ENCODE measurements around the gene KCNG2. TPM values are rescaled to one million over a fixed set of nuclear protein-coding genes. Genes with fewer than 3 reads are reported as not detected.

Gene KCNG2
- total RNA-seq, 1 donor: not detected

DNA sequence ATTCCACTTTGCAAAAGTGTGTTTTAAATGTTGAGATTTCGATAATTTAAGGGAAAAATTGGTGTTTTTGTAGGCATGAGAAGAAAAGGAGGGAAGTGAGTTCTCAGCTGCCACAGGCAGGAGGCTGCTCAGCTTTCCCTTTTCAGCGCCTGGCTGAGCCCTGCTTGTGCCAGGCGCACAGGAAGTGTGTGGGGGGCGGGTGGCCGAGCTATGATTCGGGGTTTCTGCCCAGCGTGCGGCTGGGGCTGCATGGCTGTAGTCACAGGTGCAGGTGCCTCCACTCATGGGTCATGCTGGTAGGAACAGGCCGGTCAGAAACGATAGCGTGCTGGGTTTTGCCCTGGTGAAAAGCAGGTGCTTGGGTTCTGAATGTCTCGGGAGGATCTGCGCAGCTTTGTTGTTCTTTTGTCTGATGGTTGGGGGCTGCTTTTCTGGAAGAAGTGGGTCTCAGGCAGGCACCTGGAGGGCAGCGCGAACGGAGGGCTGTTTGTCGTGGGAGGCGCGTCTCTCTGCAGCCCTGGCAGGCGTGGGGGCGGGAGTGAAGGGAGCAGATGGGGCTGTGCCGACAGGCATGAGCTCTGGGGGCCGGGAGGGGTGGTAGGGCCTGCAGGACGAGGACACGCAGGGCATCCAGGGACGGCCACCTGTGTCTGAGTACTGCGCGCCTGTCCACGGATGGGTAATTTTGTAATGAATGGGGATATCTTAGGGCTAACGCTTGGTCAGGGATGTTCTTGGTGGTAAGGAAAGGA lies 2.1 kb downstream of the KCNG2 start:
- no peak for TF ChIP-seq CTCF (IDR thresholded peaks at IDR 0.05; ENCODE audit: extremely low read depth, low read depth, low read length)
- H3K27ac ChIP-seq (ENCODE audit: low read depth, low read length): no peak overlapping the region
- H3K79me2 ChIP-seq (ENCODE audit: insufficient read depth, low read length): no peaks in the 10 kb centered on the region
- no peaks in the 10 kb centered on the region for H4K20me1 ChIP-seq (ENCODE audit: insufficient read depth, low read length)
- H3K36me3 ChIP-seq (ENCODE audit: insufficient read depth, low read length): no peaks in the 10 kb centered on the region
- H3K27me3 ChIP-seq (ENCODE audit: insufficient read depth, low read length): peaks cover 42% of the 10 kb centered on the region
- H2AFZ ChIP-seq (ENCODE audit: low read length): no peak overlapping the region
- peak; percentile 53 for DNase-seq (ENCODE audit: insufficient read length, low spot score, missing footprints)
- H3K9me3 ChIP-seq (ENCODE audit: low read depth, low read length): no peaks in the 10 kb centered on the region
- H3K4me3 ChIP-seq (ENCODE audit: insufficient read depth, low read length): no peak overlapping the region
- no peak overlapping the region for H3K4me2 ChIP-seq (ENCODE audit: insufficient read depth, low read length)
- H3K4me1 ChIP-seq (ENCODE audit: insufficient read depth, low read length): peaks cover 3% of the 10 kb centered on the region

GRCh38 chr18:79800371-79801180 lies 2.8 kb downstream of the KCNG2 start:
- H3K27ac ChIP-seq (ENCODE audit: low read depth, low read length): no peak overlapping the region
- no peaks in the 10 kb centered on the region for H3K9me3 ChIP-seq (ENCODE audit: low read depth, low read length)
- peaks cover 42% of the 10 kb centered on the region for H3K27me3 ChIP-seq (ENCODE audit: insufficient read depth, low read length)
- no peak for TF ChIP-seq CTCF (IDR thresholded peaks at IDR 0.05; ENCODE audit: extremely low read depth, low read depth, low read length)
- no peak overlapping the region for H3K4me2 ChIP-seq (ENCODE audit: insufficient read depth, low read length)
- H3K79me2 ChIP-seq (ENCODE audit: insufficient read depth, low read length): no peaks in the 10 kb centered on the region
- no peak overlapping the region for H3K4me3 ChIP-seq (ENCODE audit: insufficient read depth, low read length)
- H4K20me1 ChIP-seq (ENCODE audit: insufficient read depth, low read length): no peaks in the 10 kb centered on the region
- H3K4me1 ChIP-seq (ENCODE audit: insufficient read depth, low read length): peaks cover 3% of the 10 kb centered on the region
- DNase-seq (ENCODE audit: insufficient read length, low spot score, missing footprints): peak; percentile 63
- H3K36me3 ChIP-seq (ENCODE audit: insufficient read depth, low read length): no peaks in the 10 kb centered on the region
- no peak overlapping the region for H2AFZ ChIP-seq (ENCODE audit: low read length)

DNA sequence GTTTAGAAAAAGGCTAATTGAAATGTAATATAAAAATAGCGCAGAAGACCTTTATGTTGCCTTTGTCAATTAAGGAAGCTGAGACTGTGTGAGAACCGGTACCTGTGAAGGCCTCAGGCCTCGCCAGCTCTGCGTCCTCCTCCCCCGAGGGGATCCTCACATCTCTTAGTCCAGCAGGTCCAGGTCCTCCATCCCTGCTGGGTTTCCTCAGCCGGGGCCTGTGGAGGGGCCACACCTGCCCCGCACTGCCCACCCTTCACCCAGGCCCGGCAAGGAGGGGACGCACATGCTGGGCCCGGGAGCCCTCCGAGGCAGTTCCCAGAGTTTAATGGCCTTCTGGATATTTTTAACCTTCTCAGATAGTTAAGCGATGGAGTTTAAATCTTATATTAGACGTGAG lies 3.5 kb downstream of the KCNG2 start:
- Histone ChIP-seq H3K4me1 (ENCODE audit: insufficient read depth, low read length) (no peaks in the 10 kb centered on the region), H3K36me3 (ENCODE audit: insufficient read depth, low read length) (no peaks in the 10 kb centered on the region), H3K27ac (ENCODE audit: low read depth, low read length) (no peak overlapping the region), H3K79me2 (ENCODE audit: insufficient read depth, low read length) (no peaks in the 10 kb centered on the region), H3K4me3 (ENCODE audit: insufficient read depth, low read length) (no peak overlapping the region), H2AFZ (ENCODE audit: low read length) (no peak overlapping the region), H3K9me3 (ENCODE audit: low read depth, low read length) (no peaks in the 10 kb centered on the region), H3K4me2 (ENCODE audit: insufficient read depth, low read length) (no peak overlapping the region), H4K20me1 (ENCODE audit: insufficient read depth, low read length) (no peaks in the 10 kb centered on the region), H3K27me3 (ENCODE audit: insufficient read depth, low read length) (peaks cover 42% of the 10 kb centered on the region)
- no peak for TF ChIP-seq CTCF (IDR thresholded peaks at IDR 0.05; ENCODE audit: extremely low read depth, low read depth, low read length)
- DNase-seq (ENCODE audit: insufficient read length, low spot score, missing footprints): peak; percentile 65

DNA sequence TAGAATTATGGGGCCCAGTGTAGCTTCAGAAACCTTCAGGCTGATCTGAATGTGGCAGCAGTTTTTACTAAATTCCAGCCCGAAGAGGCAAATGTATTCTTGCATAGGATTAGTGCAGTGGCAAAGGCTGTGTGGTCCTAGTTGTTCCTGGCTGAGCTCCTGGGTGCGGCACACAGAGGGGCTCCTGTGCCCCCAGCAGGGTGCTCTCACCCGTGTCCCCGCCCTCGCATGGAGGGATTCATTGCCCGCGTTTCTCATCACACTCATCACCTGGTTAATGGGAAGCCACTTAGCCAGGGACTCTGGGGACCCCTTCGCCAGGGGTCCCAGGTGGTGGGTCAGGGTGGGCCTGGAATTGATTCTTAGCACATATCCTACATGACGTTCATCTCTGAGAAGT lies 3.9 kb downstream of the KCNG2 start:
- peak; percentile 83 for DNase-seq (ENCODE audit: insufficient read length, low spot score, missing footprints)
- peaks cover 39% of the 10 kb centered on the region for H3K27me3 ChIP-seq (ENCODE audit: insufficient read depth, low read length)
- no peak overlapping the region for H3K27ac ChIP-seq (ENCODE audit: low read depth, low read length)
- no peaks in the 10 kb centered on the region for H3K36me3 ChIP-seq (ENCODE audit: insufficient read depth, low read length)
- H3K4me2 ChIP-seq (ENCODE audit: insufficient read depth, low read length): no peak overlapping the region
- no peaks in the 10 kb centered on the region for H3K79me2 ChIP-seq (ENCODE audit: insufficient read depth, low read length)
- H3K4me3 ChIP-seq (ENCODE audit: insufficient read depth, low read length): no peak overlapping the region
- no peaks in the 10 kb centered on the region for H3K9me3 ChIP-seq (ENCODE audit: low read depth, low read length)
- H3K4me1 ChIP-seq (ENCODE audit: insufficient read depth, low read length): no peaks in the 10 kb centered on the region
- no peak overlapping the region for H2AFZ ChIP-seq (ENCODE audit: low read length)
- no peak for TF ChIP-seq CTCF (IDR thresholded peaks at IDR 0.05; ENCODE audit: extremely low read depth, low read depth, low read length)
- no peaks in the 10 kb centered on the region for H4K20me1 ChIP-seq (ENCODE audit: insufficient read depth, low read length)
